GM19463 (cell line): ENCODE data around the gene TRIM27.
A peak's percentile ranks its signal among the peaks of the same experiment; 100 is the strongest.
"Not testable (repeated sequence)": the region's sequence is repeated elsewhere in the genome, so short reads cannot be mapped to it uniquely, and the experiment has no call there.

ENCODE experiments used
- ATAC-seq: cut with Tn5 transposase; IDR thresholded peaks from one replicate; pipeline ENCODE4 v1.9.1; 2021; ENCODE audit warnings: mild to moderate bottlenecking, moderate library complexity; ENCODE audit not compliant: unreplicated experiment

The TRIM27 gene

DNA sequence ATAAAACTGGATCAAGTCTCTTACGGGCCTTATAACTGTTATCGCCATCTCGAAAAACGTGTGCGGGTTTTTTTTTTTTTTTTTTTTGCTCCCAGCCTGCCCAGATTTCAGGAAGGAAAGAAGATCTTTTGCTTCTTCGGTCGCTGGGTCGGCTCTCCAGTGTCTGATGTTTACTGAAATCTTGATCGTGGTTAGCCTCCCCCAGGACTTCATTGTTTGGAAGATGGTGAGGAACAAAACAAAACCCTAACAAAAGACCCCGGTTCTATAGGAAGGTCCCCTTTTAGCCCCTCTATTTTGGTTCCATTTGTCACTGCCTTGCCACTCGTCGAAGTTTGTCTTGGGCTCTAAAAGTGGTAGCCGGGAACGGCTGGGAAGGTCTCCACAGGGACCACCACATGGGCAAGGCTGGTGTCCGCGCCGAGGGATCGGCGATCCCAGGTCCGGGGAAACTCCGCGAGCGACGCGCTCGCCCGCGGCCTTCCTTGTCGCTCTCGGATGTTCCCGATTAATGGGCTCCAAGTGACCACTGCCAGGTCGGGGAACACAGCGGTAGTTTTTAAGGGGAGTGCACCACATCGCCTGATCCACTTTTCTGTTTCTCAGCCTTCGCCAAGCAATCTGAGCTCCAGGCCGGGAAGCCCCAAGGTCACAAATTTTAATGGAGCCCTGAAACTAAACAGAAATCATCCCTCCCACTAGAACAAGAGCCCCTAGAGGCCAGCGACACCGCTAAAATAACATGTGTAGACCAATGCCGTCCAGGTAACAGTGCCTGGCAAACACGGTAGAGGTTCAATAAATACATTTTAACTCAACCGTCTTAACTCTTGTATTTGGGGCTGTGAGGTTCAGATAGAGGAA, 27.0 kb downstream of the TRIM27 start:
- ATAC-seq = peak; percentile 9

DNA sequence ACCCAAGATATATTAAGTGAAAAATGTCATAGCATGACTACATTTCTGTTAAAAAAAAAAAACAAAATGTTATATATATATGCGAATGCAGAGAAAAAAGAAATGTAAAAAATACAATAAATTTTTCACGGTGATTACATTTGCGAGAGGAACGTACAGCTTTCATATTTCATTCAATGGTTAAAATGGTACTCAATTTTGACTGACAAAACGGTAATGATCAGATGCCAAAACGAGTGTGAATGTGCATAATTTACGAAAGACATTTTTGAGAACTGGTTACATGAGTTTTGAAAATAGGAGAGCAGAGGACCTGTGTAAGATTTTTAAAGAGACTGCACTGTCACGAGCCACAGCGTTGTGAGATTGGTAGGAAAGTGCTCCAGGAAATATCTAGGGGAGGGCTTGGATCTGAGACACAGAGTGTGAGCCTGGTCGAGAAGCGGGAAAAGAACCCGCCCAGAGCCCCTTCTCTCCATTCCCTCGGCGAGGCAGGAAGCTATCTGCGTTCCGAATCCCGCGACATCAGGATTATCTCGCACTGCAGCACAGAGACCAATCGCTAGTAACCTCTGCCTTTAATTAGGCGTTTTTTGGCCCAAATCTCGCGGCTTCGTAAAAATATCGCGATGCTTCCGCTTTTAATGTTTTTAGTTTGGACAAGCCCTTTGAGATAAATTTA, 28.5 kb downstream of the TRIM27 start:
- ATAC-seq = peak; percentile 65

DNA sequence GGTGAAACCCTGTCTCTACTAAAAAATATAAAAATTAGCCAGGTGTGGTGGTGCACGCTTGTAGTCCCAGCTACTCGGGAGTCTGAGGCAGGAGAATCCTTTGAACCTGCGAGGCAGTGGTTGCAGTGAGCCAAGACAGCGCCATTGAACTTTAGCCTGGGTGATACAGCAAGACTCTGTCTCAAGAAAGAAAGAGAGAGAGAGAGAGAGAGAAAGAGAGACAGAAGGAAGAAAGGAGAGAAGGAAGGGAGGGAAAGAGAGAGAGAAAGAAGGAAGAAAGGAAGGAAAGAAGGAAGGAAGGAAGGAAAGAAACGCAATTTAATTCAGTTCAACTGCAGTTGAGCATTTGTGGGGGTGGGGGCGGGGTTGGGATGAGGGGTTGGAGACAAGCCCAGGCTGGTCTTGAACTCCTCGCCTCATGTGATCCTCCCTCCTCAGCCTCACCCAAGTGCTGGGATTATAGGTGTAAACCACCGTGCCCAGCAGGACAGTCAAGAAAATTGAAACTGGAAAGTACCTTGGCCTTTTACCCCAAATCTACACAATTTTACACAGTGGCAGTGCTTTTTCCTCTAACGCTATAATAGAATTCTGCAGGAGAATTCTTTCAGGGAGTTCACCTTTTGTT, 30.5 kb downstream of the TRIM27 start:
- ATAC-seq = no peak

DNA sequence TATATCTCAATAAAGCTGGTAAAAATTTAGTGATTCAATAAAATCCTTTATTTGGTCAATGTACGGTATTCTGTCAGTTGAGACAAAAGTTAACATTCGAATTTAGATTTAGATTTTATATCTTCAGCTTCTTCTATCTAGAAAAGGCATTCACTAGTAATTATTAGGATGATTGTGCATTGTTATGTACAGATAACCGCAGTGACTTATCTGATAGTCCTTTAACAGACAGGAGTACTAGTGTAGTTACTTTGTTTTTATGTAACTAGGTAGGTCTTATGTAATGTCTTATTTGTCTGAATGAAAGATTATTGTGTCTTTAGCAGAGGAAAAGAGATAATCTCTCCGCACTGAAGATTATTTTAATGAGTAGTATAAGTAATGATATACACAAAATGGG, 31.3 kb downstream of the TRIM27 start:
- ATAC-seq = no peak

DNA sequence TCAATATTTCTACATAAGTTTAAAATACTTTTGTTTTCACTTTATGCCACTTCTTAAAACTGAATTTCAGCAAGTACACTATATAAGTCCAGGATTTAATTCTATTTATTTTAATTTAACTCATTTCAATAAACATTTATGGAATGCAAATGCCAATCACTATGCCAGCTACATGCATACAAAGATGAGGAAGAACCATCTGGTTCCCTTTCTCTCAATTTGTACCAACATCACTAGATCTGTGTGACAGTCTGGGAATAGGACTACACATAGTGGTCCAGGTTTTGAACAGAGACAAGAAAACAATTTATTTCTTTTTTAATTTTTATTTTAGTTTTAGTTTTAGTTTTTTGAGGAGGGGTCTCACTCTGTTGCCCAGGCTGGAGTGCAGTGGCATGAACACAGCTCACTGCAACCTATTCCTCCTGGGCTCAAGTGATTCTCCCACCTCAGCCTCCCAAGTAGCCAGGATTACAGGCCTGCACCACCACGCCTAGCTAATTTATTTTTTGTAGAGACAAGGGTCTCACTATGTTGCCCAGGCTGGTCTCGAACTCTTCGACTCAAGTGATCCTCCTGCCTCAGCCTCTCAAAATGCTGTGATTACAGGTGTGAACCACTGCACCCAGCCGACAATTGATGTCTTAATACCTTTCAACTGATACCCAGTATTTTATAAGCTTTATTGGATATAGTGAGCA, 35.8 kb downstream of the TRIM27 start:
- no peak for ATAC-seq

DNA sequence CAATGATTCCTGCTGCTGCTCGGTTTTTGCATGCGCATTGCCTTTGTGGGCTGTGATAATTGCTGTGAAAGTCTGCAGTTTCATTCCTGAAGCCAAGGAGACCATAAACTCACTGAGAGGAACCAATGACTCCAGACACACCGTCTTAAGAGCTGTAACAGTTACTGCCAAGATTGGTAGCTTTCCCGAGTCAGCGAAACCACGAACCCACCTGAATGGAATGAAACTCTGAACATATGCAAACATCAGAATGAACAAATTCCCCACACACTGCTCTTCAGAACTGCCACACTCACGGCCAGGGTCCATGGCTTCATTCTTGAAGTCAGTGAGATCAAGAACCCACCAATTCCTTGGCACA, 37.7 kb downstream of the TRIM27 start:
- ATAC-seq = no peak

DNA sequence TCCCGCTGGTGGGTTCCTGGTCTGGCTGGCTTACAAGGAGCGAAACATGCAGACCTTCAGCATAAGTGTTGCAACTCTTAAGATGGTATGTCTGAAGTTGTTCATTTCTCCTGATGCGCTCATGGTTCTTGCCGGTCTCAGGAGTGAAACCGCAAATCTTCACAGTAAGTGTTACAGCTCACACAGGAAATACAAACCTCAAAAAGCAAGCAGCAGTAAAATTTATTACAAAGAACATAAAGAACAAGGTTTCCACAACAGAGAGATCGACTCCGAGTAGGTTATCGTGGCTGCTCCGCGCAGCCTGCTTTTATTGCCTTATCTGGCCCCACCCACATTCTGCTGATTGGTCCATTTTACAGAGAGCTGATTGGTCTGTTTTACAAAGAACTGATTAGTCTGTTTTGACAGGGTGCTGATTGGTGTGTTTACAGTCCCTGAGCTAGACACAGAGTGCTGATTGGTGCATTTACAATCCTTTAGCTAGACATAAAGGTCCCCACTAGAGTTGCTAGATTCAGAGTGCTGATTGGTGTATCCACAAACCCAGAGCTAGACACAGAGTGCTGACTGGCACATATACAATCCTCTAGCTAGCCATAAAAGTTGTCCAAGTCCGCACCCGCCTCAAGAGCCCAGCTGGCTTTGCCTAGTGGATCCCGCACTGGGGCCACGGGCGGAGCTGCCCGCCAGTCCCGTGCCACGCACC, 39.2 kb downstream of the TRIM27 start:
- no peak for ATAC-seq

DNA sequence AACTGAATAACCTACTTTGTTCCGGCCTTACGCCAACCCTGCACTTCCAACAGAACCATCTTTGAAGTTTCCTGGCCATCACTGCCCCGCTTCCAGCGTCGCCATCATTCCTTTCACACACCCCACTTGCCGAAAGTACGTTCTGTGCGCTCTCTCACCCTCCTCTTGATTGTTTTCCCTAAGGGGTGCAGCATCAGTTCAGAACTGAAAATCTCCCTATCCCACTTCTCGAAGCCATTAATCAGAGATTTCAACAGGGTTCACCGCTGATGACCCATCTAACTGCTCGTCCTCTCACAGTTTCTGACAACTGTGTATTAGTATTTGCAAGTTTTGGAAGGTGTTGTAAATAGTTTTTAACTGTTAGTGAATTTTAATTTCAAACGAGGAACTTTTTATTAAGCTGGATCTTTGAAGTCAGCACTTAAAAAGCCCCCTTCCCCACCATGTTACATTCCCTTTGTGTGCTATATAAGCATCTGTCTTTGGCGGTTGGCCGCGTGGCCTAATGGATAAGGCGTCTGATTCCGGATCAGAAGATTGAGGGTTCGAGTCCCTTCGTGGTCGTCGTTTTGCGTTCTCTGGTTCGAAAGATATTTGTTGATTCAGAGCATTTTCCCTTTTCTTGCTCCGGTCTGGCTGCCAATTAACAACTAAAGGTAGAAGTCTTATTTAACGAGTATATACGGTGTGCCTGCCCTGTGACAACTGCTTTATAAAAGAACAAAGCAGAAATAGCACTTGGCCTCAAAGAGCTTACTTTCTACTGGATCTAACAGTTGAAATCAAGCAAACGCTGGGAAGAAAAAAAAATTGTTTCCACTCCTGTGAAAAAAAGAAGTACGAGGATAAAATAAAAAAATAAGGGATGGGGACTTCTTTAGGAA, 42.6 kb downstream of the TRIM27 start:
- no peak for ATAC-seq

DNA sequence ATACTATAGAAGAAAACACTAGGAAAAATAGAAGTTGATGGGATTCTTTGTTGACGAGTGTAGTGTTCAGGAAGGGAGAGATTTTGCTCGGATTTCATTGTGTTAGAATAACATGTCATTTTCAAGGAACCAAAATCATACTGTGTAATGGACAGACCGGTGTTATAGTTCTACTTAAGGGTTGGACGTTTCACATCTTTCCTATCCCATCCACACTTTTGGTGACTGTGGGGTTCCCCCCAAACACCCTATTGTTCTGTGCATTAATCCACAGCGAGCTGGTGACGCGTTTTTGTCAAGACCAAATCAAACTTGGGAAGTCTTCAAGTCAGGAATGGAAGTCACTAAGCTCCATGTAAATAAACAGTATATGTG, 43.3 kb downstream of the TRIM27 start:
- no peak for ATAC-seq

DNA sequence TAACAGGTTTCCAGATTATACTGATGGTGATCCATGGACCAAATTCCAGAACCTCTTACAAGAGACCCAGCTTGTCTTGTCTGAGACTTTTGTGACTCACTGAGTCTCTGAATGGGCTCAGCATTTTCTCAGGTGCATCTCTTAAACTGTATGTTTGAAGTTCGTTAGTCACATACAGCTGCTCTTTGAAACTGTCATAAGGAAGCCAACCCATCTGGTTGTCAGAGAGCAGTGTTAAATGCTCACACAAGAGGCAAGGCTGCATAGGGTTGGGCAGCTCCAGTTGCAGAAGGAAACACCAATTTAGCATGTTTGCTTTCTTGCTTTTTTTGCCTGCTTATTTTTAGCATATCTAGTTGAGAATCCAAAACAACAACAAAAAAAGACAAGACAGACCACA, 47.1 kb downstream of the TRIM27 start:
- ATAC-seq = no peak

DNA sequence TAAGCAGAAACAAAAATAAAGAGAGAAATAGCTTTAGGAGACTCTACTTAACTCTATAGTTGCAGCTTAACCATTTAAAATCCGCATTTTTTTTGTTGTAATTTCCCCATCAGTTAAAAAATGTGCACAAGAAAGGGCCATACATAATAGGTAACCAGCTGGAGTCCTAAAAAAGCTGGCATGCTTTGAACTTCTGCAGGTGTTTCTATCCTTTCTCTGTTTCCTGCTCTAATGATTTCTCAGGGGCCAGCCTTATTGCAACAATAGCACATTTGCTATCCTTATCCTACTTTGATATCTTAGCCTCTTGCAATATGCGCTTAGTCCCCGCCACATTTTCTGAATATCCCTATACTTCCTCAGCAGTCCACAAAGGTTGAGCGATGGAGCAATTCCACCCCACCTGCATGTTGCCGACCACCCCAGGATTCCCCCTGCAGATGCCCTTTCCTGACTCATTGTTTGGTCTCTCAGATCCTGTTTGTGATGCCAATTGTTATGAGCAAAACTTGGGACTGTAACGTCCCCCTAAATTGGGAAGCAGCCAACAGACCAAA, 48.5 kb downstream of the TRIM27 start:
- ATAC-seq = no peak

DNA sequence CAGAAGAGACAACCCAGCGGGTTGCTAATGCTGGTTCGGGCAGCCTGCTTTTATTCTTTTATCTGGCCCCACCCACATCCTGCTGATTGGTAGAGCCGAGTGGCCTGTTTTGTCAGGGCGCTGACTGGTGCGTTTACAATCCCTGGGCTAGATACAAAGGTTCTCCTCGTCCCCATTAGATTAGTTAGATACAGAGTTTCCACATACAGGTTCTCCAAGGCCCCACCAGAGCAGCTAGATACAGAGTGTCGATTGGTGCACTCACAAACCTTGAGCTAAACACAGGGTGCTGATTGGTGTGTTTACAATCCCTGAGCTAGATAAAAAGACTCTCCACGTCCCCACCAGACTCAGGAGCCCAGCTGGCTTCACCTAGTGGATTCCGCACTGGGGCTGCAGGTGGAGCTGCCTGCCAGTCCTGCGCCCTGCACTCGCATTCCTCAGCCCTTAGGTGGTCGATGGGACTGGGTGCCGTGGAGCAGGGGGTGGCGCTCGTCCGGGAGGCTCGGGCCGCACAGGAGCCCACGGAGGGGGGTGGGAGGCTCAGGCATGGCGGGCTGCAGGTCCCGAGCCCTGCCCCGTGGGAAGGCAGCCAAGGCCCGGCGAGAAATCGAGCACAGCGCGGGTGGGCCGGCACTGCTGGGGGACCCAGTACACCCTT, 51.5 kb downstream of the TRIM27 start:
- not testable (repeated sequence) for ATAC-seq

DNA sequence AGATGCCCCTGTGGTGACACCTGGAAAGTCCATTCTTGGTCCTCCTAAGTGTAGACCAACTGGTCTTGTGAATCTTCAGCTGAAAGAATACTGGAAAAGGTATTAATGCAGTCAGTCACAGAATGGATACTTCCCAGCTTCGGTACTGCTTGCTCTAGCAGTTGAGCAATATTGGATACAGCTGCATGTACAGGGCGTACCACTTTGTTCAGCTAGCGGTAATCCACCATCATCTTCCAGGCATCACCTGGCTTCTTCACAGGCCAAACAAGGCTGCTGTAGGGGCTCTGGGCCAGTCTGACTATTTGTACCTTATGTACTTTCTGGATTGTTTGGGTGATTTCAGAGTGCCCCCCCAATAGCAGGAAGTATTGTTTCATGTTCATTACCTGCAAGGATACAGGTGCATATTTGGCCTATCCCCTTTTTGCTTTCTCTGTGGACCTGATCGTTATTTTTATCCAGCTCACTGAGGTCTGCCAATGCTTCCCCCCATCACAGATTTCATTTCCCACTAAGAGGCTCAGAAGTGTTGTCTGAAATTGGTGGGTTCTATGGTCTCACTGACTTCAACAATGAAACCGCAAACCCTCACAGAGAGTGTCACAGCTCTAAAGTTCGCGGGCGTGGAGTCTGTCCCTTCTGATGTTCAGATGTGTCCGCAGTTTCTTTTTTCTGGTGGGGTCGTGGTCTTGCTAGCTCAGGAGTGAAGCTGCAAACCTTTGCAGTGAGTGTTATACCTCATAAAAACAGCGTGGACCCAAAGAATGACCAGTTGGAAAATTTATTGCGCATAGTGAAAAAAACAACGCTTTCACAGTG, 52.2 kb downstream of the TRIM27 start:
- no peak for ATAC-seq

DNA sequence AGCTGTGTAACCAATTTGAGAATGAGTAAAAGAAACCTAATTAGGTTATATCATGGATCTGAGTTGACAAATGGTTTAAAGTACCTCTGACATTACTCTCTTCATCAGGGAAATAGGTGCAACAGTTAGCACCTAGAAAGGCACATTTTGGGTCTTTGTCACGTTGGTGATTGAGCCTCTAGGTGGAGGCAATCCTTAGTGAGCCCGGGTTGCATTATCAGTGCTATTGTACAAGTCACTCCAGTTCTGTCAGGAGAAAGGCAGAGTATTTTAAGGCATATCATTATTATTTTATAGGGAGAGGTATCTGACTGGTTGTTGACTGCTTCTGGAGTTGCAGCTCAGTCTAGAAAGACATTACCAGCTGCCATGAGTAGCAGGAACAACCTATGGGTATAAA, 54.9 kb downstream of the TRIM27 start:
- no peak for ATAC-seq

DNA sequence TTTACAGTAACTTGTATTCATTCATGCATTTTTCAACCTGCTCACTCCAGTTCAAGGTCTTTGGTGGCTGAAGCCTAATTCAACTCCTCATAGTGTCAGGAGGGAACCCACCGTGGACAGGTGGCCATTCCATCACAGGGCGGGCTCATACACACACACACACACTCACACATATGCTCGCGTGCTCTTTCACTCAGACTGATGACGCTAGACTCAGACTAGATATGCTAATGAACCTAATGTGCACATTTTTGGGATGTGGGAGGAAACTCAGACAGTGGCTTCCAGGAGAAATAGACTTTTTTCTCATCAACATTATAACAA, 56.7 kb downstream of the TRIM27 start:
- ATAC-seq = no peak

DNA sequence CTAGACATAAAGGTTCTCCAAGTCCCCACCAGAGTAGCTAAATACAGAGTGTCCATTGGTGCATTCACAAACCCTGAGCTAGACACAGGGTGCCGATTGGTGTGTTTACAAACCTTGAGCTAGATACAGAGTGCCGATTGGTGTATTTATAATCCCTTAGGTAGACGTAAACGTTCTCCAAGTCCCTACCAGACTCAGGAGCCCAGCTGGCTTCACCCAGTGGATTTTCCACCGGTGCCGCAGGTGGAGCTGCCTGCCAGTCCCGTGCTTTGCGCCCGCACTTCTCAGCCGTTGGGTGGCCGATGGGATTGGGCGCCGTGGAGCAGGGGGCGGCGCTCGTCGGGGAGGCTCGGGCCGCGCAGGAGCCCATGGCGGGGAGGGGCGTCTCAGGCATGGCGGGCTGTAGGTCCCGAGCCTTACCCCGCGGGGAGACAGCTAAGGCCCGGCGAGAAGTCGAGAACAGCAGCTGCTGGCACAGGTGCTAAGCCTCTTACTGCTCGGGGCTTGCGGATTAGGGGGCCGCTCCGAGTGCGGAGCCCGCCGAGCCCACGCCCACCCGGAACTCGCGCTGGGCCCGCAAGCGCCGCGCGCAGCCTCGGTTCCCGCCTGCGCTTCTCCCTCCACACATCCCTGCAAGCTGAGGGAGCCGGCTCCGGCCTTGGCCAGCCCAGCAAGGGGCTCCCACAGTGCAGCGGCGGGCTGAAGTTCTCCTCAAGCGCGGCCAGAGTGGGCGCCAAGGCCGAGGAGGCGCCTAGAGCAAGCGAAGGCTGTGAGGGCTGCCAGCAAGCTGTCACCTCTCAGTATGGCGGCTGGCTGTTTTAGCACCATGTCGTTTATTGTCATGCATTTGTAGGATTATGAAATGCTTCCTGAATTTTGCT, 57.3 kb downstream of the TRIM27 start:
- ATAC-seq = peak; percentile 49
